Natural killer cell (primary cell): ENCODE measurements around the gene RAD51B. TPM values are rescaled to one million over a fixed set of nuclear protein-coding genes. Genes with fewer than 3 reads are reported as not detected.

ENCODE experiments used
- ATAC-seq, 3 donors: fragments of 150-1000 bp in 2 of 3; fragments of 200-7000 bp in 1 of 3; cut with Tn5 transposase; 1 replicate in 1 of 3; 2 replicates in 2 of 3; pipeline ENCODE4 v1.10.0; 2021; ENCODE audit warnings: mild to moderate bottlenecking in 2 of 3, moderate library complexity in 2 of 3
- DNase-seq, 2 donors: peaks; one replicate each; pipeline versions ENCODE4 v3.0.0 to v3.0.0-alpha.2; 2013 to 2021; ENCODE audit warnings: mixed read lengths in 1 of 2
- H3K27ac ChIP-seq: one replicate; pipeline ENCODE4 v1.5.1; 2013; ENCODE audit warnings: mild to moderate bottlenecking, low read length
- H3K27me3 ChIP-seq: one replicate; pipeline ENCODE4 v1.6.1; 2013; ENCODE audit warnings: low read length; ENCODE audit not compliant: control insufficient read depth, insufficient read depth
- H3K36me3 ChIP-seq: one replicate; pipeline ENCODE4 v1.6.1; 2013; ENCODE audit warnings: low read length; ENCODE audit not compliant: control insufficient read depth, insufficient read depth
- H3K4me1 ChIP-seq: one replicate; pipeline ENCODE4 v1.6.1; 2013; ENCODE audit warnings: low read length; ENCODE audit not compliant: control insufficient read depth, insufficient read depth
- H3K4me3 ChIP-seq: one replicate; pipeline ENCODE4 v1.5.1; 2013; ENCODE audit warnings: low read length
- H3K9me3 ChIP-seq: one replicate; pipeline ENCODE4 v1.6.1; 2013; ENCODE audit warnings: low read length; ENCODE audit not compliant: control insufficient read depth, insufficient read depth
- H3K27ac Mint-ChIP-seq, 2 donors: one replicate each; pipeline ENCODE4 v1.8.0; 2022; ENCODE audit warnings: mild to moderate bottlenecking in 2 of 2, mixed read lengths in 2 of 2, moderate library complexity in 1 of 2
- H3K27me3 Mint-ChIP-seq, 2 donors: one replicate each; pipeline ENCODE4 v1.8.0; 2022; ENCODE audit warnings: low read depth in 2 of 2, mixed read lengths in 2 of 2
- H3K36me3 Mint-ChIP-seq: one replicate; pipeline ENCODE4 v1.8.0; 2022; ENCODE audit warnings: mixed read lengths
- H3K4me1 Mint-ChIP-seq, 2 donors: one replicate each; pipeline ENCODE4 v1.8.0; 2022; ENCODE audit warnings: mixed read lengths in 2 of 2
- H3K4me3 Mint-ChIP-seq: one replicate; pipeline ENCODE4 v1.8.0; 2022; ENCODE audit warnings: mild to moderate bottlenecking, moderate library complexity, mixed read lengths
- H3K9me3 Mint-ChIP-seq, 2 donors: one replicate each; pipeline ENCODE4 v1.8.0; 2022; ENCODE audit warnings: mixed read lengths in 2 of 2
- CTCF ChIP-seq: fragments of 200-600 bp; IDR thresholded peaks from one replicate; pipeline ENCODE4 v1.8.0; 2022; ENCODE audit warnings: antibody characterized with exemption
- WGBS: methylation state at CpG from one replicate; pipeline ENCODE4 v1.1.7; 2013; ENCODE audit warnings: missing lambda C conversion rate; ENCODE audit not compliant: insufficient coverage; 5-methylcytosine and 5-hydroxymethylcytosine counted together
- intact Hi-C: fragments of 100-400 bp; cut with micrococcal nuclease; formaldehyde crosslinking; loops from one replicate; pipeline ENCODE4 v1.14.2; 2022
- total RNA-seq, 4 donors: library from RNA; stranded (reverse); fragments of 120-200 nt in 1 of 4; gene quantifications; one replicate each; pipeline versions ENCODE4 v1.2.3 to v1.2.4, GENCODE V29; 2013 to 2022

RAD51B gene
- total RNA-seq, 3 donors from 2014 or later (not counting 1 experiment from before 2014, with no cell fraction given), result 28.1 to 37.6 (median 28.6) TPM

- Mint-ChIP-seq H3K27ac (no peak overlapping the region), H3K9me3 (no peaks in the 10 kb centered on the region), H3K36me3 (no peaks in the 10 kb centered on the region), H3K27me3 (peaks cover 0 to 3% of the 10 kb centered on the region in 2 donors), H3K4me1 (no peaks in the 10 kb centered on the region), H3K4me3 (no peak overlapping the region)
- DNase-seq, result no peak
- no peak for TF ChIP-seq CTCF
- ATAC-seq, result no peak
- intact Hi-C loops, result no loop called here
- no peaks in the 10 kb centered on the region for H3K36me3 ChIP-seq
- H3K27me3 ChIP-seq, result no peaks in the 10 kb centered on the region
- H3K9me3 ChIP-seq, result no peaks in the 10 kb centered on the region
- no peak overlapping the region for H3K27ac ChIP-seq
- WGBS, result no CpG with 5 or more reads among the region's 2 CpGs
- no peaks in the 10 kb centered on the region for H3K4me1 ChIP-seq
- no peak overlapping the region for H3K4me3 ChIP-seq
Measured at GRCh38 chr14:68013326-68013725, 193.7 kb downstream of the RAD51B start.

- H3K4me1 Mint-ChIP-seq, result no peaks in the 10 kb centered on the region
- peaks cover 0 to 3% of the 10 kb centered on the region in 2 donors for H3K27me3 Mint-ChIP-seq
- Histone ChIP-seq H3K27ac (no peak overlapping the region), H3K9me3 (no peaks in the 10 kb centered on the region), H3K36me3 (no peaks in the 10 kb centered on the region), H3K27me3 (no peaks in the 10 kb centered on the region), H3K4me3 (no peak overlapping the region), H3K4me1 (no peaks in the 10 kb centered on the region)
- no peaks in the 10 kb centered on the region for H3K36me3 Mint-ChIP-seq
- no CpG with 5 or more reads among the region's 2 CpGs for WGBS
- intact Hi-C loops, result no loop called here
- H3K27ac Mint-ChIP-seq, result no peak overlapping the region
- TF ChIP-seq CTCF, result no peak
- DNase-seq (no peak), ATAC-seq (no peak)
- H3K4me3 Mint-ChIP-seq, result no peak overlapping the region
- H3K9me3 Mint-ChIP-seq, result no peaks in the 10 kb centered on the region
Measured at GRCh38 chr14:68014771-68015170, 195.2 kb downstream of the RAD51B start.

GRCh38 chr14:68015356-68016254, 196.0 kb downstream of the RAD51B start:
- Histone ChIP-seq H3K36me3 (no peaks in the 10 kb centered on the region), H3K27me3 (no peaks in the 10 kb centered on the region), H3K9me3 (no peaks in the 10 kb centered on the region), H3K27ac (no peak overlapping the region), H3K4me3 (no peak overlapping the region), H3K4me1 (no peaks in the 10 kb centered on the region)
- over 99% methylated on average over 10 of the region's 12 CpGs for WGBS
- Mint-ChIP-seq H3K27ac (no peak overlapping the region), H3K4me1 (no peaks in the 10 kb centered on the region), H3K9me3 (no peaks in the 10 kb centered on the region), H3K4me3 (no peak overlapping the region), H3K27me3 (peaks cover 0 to 3% of the 10 kb centered on the region in 2 donors), H3K36me3 (no peaks in the 10 kb centered on the region)
- no peak for DNase-seq
- ATAC-seq, result no peak
- no peak for TF ChIP-seq CTCF
- intact Hi-C loops, result no loop called here
